Glomerular endothelial cell (primary cell): Measurements from ENCODE around the gene MYRF. TPM values are rescaled to one million over a fixed set of nuclear protein-coding genes. Genes with fewer than 3 reads are reported as not detected.

Experiments
- DNase-seq: peaks from one replicate; pipeline ENCODE4 v3.0.0-alpha.2; 2011; ENCODE audit warnings: low read depth, low spot score; ENCODE audit errors: extremely low read depth
- total RNA-seq: library from RNA; depleted of rRNA; stranded (reverse); fragments of >200 nt; gene quantifications from 2 replicates; pipeline ENCODE4 v1.2.3, GENCODE V29; 2015

The MYRF gene
- total RNA-seq = 6.0 and 10.7 TPM in 2 replicates

GRCh38 chr11:61752117-61752924, at the start of gene MYRF:
Gene MYRF, plus strand, starts transcription at chr11:61752636. Its CDS starts 109 bp downstream, at chr11:61752745.
- no peak for DNase-seq

- DNase-seq = no peak
Observed at GRCh38 chr11:61702701-61703312, 49.6 kb upstream of the MYRF start.

DNA sequence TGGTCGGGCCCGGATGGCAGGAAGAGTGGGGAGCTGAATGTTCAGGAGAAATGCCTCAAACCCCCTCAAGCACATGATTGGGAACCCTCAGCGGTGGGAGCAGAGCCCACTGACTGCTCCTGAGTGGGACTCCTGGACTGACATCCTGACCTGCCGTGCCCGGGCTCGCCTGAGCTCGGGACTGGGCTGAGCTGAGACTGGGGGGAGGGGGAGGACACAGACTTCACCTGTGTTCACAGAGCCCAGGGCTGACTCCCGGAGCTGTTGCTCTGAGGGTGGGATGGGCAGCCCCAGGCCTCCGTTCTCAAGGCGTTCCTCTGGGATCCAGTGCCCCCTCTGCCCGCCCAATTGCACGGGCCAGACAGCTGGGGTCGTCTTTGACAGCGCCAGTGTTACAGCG, 47.6 kb upstream of the MYRF start:
- DNase-seq = no peak

DNA sequence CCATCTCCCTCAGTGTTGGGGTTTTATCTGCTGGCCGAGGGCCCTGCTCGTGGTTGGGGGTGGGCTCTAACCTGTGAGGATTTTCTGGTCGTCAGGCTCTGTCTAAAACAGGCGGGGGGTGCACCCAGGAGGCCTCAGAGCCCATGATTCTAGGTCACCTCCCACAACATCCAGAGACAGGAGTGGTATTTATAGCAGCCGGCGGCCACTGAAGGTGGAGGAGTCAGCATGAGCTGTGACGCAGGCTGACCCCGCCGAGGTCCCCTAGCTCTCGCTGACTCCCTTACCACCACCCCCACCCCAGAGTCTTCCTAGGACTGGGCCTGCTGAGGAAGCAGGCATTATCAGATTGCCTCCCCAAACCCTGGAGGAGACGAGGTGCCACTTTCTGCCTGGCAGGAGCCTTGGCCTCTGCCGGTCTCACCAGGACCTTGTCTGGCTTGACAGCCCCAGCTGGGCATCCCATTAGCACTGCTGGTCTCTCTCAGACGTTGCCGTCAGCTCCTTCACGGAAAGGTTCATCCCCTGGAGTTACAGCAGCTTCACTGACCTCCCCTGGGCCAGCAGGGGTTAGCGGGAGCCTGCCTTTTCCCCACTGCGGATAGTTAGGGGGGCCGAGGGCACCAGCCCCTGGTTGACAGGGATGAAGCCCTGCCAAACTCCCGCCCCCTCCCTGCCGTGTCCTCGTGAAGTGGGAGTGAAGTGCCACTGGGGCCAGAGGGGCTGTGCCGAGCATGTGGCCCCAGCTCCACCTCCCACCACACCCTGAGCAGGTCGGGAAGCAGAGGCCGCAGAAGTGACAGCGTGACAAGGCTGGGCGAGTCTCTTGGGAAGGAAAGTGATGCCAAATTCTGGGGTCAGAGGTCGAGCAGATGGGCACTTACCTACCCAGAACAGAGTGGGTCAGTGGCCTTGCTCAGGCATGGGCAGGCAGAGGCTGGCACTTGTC, 45.7 kb upstream of the MYRF start:
- no peak for DNase-seq

DNA sequence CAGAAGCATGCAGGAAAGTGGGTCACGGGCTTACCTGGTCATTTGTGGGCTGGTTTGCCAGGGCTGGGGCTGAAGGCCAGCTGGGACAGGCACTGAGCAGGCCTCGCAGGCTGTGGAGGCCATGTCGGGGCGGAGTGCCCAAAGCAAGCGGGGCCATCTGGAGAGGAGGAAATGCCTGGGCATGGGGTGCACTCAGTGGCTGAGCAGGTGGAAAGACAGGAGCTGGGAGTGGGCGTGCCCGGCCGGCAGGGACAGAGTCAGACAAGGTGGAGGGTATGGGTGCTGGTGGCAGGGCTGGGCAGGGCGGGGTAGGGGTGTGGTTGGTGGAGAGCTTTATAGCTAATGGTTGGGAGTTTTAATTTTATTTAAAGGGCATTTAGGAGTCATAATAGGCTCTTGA, 44.9 kb upstream of the MYRF start:
- no peak for DNase-seq

DNA sequence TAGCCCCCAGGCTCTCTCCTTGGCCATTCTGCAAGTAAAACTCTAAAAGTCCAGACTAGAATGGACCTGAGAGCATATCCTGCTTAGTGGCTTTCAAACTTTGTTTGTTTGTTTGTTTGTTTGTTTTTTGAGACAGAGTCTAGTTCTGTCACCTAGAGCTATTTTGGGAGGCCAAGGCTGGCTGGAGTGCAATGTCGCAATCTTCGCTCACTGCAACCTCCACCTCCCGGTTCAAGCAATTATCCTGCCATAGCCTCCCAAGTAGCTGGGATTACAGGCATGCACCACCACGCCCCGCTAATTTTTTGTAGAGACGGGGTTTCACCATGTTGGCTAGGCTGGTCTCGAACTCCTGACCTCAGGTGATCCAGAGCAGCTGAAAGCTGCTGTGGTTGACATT, 43.3 kb upstream of the MYRF start:
- DNase-seq = no peak

DNA sequence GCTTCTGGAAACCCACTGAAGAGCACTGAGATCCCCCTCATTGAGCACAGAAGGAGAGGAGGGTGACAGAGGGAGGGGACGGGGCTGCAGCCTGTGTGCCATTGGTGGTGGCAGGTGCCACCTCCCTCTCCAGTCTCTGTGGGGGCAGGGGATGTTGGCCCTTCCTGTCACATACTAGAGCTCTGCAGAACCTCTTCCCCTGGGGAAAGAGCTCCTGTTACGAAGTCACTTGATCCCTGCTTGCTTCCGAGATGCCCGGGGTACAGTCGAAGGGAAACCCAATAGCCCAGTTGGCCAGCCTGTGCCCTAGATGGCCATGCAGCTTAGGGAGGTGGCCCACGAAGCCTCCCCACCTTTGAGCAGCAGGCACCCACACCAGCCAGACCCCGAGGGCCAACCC, 42.9 kb upstream of the MYRF start:
- no peak for DNase-seq

GRCh38 chr11:61710019-61710418, 42.4 kb upstream of the MYRF start:
- no peak for DNase-seq

DNA sequence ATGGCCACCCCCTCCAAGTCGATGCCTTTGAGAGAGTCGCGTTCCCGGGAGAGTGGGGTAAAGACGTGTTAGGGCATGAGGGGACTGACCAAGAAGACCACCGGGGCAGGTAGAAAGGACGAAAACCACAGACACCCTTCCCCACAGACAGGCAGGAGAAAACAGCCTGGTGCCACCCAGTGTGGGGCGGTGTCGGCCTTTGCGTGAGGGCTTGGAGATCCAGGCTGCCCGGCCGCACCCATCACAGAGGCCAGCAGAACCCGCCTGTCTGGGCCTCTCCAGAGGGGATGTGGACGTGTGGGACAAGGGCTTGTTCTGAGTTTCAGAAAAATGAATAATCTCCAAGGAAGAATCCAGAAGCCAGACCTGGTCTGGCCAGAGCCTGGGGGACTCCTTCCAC, 41.4 kb upstream of the MYRF start:
- no peak for DNase-seq

- no peak for DNase-seq
Observed at GRCh38 chr11:61711498-61711897, 40.9 kb upstream of the MYRF start.

GRCh38 chr11:61712314-61712713, 40.1 kb upstream of the MYRF start:
- no peak for DNase-seq

DNA sequence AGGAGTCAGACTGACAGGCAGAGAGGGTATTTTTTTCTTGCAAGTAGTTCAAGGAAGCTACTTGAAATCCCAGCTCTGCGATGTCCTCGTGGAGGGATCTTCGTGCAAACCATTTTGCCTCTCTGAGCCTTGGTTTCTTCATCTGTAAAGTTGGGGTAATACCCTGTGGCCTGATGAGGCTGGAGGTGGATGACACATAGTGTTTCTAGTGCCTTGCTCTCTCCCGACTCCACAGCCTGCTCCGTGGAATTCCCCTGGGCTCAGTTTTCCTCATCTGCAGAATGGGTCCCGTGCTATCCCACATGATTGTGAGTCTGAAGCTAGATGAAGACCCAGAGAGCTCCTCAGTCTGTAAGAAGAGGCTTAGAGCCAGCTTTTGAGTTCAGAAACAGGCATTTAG, 39.6 kb upstream of the MYRF start:
- no peak for DNase-seq

DNA sequence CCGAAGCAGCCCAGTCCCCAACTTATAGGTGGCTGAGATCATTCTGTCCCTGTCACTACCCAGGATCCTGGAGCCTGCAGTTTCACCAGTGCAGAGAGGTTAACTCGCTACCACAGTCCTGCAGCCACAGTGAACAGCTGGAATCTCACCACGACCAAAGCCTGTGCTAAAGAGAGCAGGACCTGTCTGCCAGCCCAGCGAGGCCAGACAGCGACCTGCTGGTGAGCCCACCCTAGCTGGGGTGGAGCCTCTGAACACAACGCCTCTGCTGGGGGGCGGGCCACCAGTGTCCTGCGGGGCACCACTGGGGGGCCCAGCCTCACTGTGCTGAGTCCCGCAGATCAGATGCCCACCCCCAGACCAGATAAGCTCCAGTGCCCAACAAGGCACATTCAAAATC, 39.0 kb upstream of the MYRF start:
- no peak for DNase-seq

DNA sequence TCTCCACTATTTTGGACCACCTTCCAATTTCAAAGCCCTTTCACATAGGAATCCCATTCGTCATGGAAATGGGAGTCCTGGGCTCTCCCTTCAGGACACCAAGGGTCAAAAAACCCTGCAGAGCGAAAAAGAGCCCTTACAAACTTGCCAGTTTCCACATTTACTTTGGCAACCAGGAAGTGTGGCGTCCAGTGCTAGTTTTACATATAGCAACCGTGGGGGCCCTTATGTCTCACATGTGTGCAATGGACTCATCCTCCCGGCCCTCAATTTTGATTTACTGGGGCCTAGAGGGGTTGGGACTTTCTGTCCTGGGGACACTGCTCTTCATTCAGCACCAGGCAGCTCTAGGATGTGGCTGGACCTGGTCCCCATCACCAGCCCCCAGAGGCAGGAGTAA, 38.5 kb upstream of the MYRF start:
- DNase-seq = no peak

DNA sequence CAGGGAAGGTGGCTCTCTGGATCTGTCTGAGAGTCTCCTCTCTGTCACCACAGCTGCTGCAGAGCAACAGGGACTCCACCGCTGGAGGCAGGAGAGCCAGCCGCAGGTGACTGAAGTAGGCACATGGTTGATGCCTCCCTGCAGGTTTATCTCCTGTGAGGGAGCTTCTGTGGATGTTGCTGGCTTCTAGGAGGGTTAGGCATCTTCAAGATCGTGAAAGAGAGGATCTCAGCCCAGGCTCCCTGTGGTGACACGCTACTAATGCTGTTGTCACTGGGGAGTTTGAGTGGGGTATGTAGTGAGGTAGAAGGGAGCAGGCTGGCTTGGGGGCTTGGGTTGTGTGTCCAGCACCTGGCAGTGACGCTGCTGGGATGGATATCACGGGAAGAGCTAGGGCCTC, 38.1 kb upstream of the MYRF start:
- no peak for DNase-seq

DNA sequence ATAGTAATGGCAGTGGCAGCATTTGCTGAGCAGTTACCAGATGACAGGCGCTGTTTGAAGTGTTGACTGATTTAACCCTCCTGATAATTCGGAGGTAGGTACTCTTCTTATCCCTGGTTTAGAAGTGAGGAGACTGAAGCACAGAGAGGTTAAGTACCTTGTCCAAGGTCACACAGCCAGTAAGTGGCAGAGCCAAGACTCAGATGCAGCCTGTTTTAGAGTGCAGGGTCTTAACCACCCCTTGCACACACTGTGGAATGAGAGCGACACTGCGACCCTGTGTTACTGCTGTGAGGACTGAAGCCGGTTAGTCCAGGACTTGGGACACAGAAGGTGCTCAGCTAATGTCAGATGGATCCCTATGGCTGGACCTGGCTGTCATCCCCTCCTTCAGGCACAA, 37.5 kb upstream of the MYRF start:
- DNase-seq = no peak

GRCh38 chr11:61715867-61716266, 36.6 kb upstream of the MYRF start:
- no peak for DNase-seq

GRCh38 chr11:61716478-61717285, 35.8 kb upstream of the MYRF start:
- DNase-seq = no peak

DNA sequence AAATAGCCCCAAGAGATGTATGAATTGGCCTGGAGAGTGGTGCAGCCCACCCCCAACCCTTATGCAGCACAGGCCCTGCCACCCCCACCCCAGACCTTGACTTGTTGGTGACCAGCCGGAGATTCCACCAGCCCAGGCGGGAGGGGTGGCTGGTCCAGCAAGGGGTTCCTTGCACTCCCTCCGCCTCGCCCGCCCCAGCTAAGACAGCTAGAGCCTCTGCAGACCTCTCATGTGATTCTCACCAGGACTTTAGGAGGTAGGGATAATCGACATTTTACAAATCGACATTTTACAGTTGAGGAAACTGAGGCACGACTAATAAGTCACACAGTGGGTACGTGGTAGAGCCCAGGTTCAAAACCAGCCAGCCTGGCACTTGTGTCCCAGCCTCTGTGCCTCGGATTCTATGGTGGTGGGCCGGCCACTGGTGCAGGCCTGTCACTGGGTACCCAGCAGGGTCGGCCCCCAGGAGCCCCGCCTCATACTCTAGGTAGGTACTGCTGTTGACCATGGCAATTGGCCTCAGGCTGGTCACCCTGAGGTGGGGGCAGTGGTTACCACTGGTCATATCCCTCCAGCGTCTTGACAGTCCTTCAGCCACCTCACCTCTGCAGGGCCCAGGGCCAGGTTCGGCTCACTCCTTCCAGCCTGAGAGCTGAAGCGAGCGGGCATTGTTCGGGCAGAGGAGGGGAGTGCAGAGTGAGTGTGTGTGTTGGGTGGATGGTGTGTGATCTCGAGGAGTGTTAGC, 35.0 kb upstream of the MYRF start:
- no peak for DNase-seq

DNA sequence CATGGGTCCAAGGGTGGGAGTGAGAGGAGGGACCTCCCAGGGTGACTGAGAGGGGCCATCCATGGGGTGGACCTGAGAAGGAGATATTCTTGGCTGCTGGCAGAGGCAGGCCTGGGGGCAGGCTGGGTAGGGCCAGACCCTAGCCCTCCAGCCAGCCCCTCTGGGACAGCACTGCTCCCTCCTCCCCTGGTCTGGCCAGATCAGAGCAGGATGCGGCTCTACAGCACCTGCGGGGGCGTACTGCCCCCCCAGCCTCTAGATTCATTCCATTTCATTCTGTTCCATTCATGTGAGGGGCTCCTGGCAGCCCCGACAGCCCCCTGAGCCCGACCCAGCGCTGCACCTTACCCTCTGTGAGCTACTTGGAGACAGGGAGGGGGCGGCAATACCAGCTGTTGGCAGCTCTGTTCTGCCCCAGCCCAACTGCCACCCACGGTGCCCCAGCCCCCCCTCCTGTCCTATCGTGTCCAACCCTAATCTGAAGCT, 34.3 kb upstream of the MYRF start:
- no peak for DNase-seq
